GM23338 (cell line): ENCODE results near the gene UBXN10. TPM values are rescaled to one million over a fixed set of nuclear protein-coding genes. Genes with fewer than 3 reads are reported as not detected.
"Not testable (repeated sequence)": the region's sequence is repeated elsewhere in the genome, so short reads cannot be mapped to it uniquely, and the experiment has no call there.

Experiments used
- ATAC-seq: fragments of 200-7000 bp; cut with Tn5 transposase; 3 replicates; pipeline ENCODE4 v1.9.1; 2020
- DNase-seq: peaks from one replicate; pipeline ENCODE4 v3.0.0-alpha.2; 2015; ENCODE audit warnings: low spot score
- H2AFZ ChIP-seq: fragments of 200-600 bp; sonication (generic); 2 replicates; pipeline ENCODE4 v1.8.0; 2016; ENCODE audit warnings: antibody characterized with exemption, mild to moderate bottlenecking, moderate library complexity
- H3F3A ChIP-seq: fragments of 200-600 bp; sonication (generic); replicated peaks from 2 replicates; pipeline ENCODE4 v1.8.0; 2017; ENCODE audit warnings: antibody characterized with exemption, mixed run types, low read depth
- H3K27ac ChIP-seq: fragments of 200-600 bp; sonication (generic); 2 replicates; pipeline ENCODE4 v1.6.1; 2016; ENCODE audit warnings: low read depth
- H3K27me3 ChIP-seq: fragments of 200-600 bp; sonication (generic); 2 replicates; pipeline ENCODE4 v1.8.0; 2016; ENCODE audit warnings: mild to moderate bottlenecking, mixed run types, moderate library complexity; ENCODE audit not compliant: insufficient read depth
- H3K36me3 ChIP-seq: fragments of 200-600 bp; sonication (generic); 2 replicates; pipeline ENCODE4 v1.8.0; 2016; ENCODE audit warnings: mild to moderate bottlenecking; ENCODE audit not compliant: insufficient read depth
- H3K4me1 ChIP-seq: fragments of 200-600 bp; sonication (generic); 2 replicates; pipeline ENCODE4 v1.8.0; 2016; ENCODE audit warnings: mild to moderate bottlenecking, moderate library complexity; ENCODE audit not compliant: insufficient read depth
- H3K4me2 ChIP-seq: fragments of 200-600 bp; sonication (generic); 2 replicates; pipeline ENCODE4 v1.7.1; 2017; ENCODE audit warnings: mixed run types
- H3K4me3 ChIP-seq: fragments of 200-600 bp; sonication (generic); 2 replicates; pipeline ENCODE4 v1.6.1; 2016; ENCODE audit warnings: mixed run types
- H3K79me2 ChIP-seq: fragments of 200-600 bp; sonication (generic); replicated peaks from 2 replicates; pipeline ENCODE4 v1.8.0; 2017; ENCODE audit warnings: mild to moderate bottlenecking; ENCODE audit not compliant: insufficient read depth
- H3K9me2 ChIP-seq: fragments of 200-600 bp; sonication (generic); 2 replicates; pipeline ENCODE4 v1.8.0; 2017; ENCODE audit not compliant: insufficient read depth
- H4K20me1 ChIP-seq: fragments of 200-600 bp; sonication (generic); replicated peaks from 2 replicates; pipeline ENCODE4 v1.8.0; 2017; ENCODE audit warnings: mild to moderate bottlenecking; ENCODE audit not compliant: insufficient read depth
- H3K27ac Mint-ChIP-seq: 2 replicates; pipeline ENCODE4 v1.8.0; 2020; ENCODE audit warnings: inconsistent platforms, mild to moderate bottlenecking, moderate library complexity, mixed read lengths
- H3K27me3 Mint-ChIP-seq: 3 replicates; pipeline ENCODE4 v1.8.0; 2022; ENCODE audit warnings: low read depth, mild to moderate bottlenecking, moderate library complexity, mixed read lengths, inconsistent platforms; ENCODE audit not compliant: insufficient read depth, poor library complexity
- H3K36me3 Mint-ChIP-seq: 3 replicates; pipeline ENCODE4 v1.8.0; 2021; ENCODE audit warnings: low read depth, mild to moderate bottlenecking, inconsistent platforms, moderate library complexity, mixed read lengths
- H3K4me1 Mint-ChIP-seq: 3 replicates; pipeline ENCODE4 v1.8.0; 2020; ENCODE audit warnings: mild to moderate bottlenecking, inconsistent platforms, mixed read lengths
- H3K4me3 Mint-ChIP-seq: 3 replicates; pipeline ENCODE4 v1.8.0; 2021; ENCODE audit warnings: moderate library complexity, mild to moderate bottlenecking, inconsistent platforms, mixed read lengths
- H3K9me3 Mint-ChIP-seq: 3 replicates; pipeline ENCODE4 v1.8.0; 2020; ENCODE audit warnings: moderate library complexity, mild to moderate bottlenecking, inconsistent platforms, mixed read lengths
- ETS1 ChIP-seq: IDR thresholded peaks from 2 replicates; pipeline ENCODE4 v1.6.1; 2016; ENCODE audit warnings: antibody characterized with exemption
- EZH2 ChIP-seq: fragments of 200-600 bp; sonication (generic); IDR thresholded peaks from one replicate; pipeline ENCODE4 v1.8.0; 2017; ENCODE audit warnings: antibody characterized with exemption, mild to moderate bottlenecking, low read depth; ENCODE audit not compliant: unreplicated experiment
- EZH2phosphoT487 ChIP-seq: fragments of 200-600 bp; sonication (generic); IDR thresholded peaks from one replicate; pipeline ENCODE4 v1.8.1; 2018; ENCODE audit warnings: antibody characterized with exemption; ENCODE audit not compliant: unreplicated experiment
- JUNB ChIP-seq: IDR thresholded peaks from one replicate; pipeline ENCODE4 v1.6.1; 2016; ENCODE audit warnings: antibody characterized with exemption; ENCODE audit not compliant: unreplicated experiment
- NANOG ChIP-seq: IDR thresholded peaks from 2 replicates; pipeline ENCODE4 v1.6.1; 2016; ENCODE audit warnings: antibody characterized with exemption, borderline replicate concordance
- POLR2AphosphoS5 ChIP-seq: IDR thresholded peaks from 2 replicates; pipeline ENCODE4 v1.6.1; 2016; ENCODE audit warnings: antibody characterized with exemption, low read depth
- STAT1 ChIP-seq: IDR thresholded peaks from one replicate; pipeline ENCODE4 v1.6.1; 2016; ENCODE audit warnings: antibody characterized with exemption; ENCODE audit not compliant: unreplicated experiment
- ZNF114 ChIP-seq: fragments of 250-450 bp; sonication (Bioruptor Pico); IDR thresholded peaks from 2 replicates; pipeline ENCODE4 v1.5.0; 2020; ENCODE audit warnings: mild to moderate bottlenecking, moderate library complexity
- polyA plus RNA-seq: library from polyadenylated mRNA; unstranded; fragments of >200 nt; fragmentation: Nextera tagmentation; extraction: Ambion mirVana; gene quantifications from 2 replicates; pipeline ENCODE4 v1.2.1, GENCODE V29; 2016
- total RNA-seq: library from RNA; depleted of rRNA; stranded (reverse); fragments of >200 nt; shearing (Covaris generic); gene quantifications from 2 replicates; pipeline ENCODE4 v1.2.3, GENCODE V29; 2014
- TF ChIP-seq, protein P1 (sequence below), 2 experiments: fragments of 200-600 bp in 1 of 2; sonication (generic) in 1 of 2; conservative IDR thresholded peaks; 2 replicates each; pipeline versions ENCODE4 v1.5.1 to v1.6.1; 2016 to 2017; ENCODE audit warnings: antibody characterized with exemption in 2 of 2, low read depth in 2 of 2, mild to moderate bottlenecking in 2 of 2, moderate library complexity in 1 of 2
- TF ChIP-seq, protein P2 (sequence below): IDR thresholded peaks from one replicate; pipeline ENCODE4 v1.6.1; 2018; ENCODE audit warnings: antibody characterized with exemption; ENCODE audit not compliant: unreplicated experiment

UBXN10 gene
- total and polyA plus RNA-seq, 2 experiments from 2014 or later: 0.27 to 0.69 TPM

GRCh38 chr1:20216574-20216973 lies 30.7 kb downstream of the UBXN10 start:
- no peaks in the 10 kb centered on the region for H3K9me2 ChIP-seq
- no peaks in the 10 kb centered on the region for H3K27me3 ChIP-seq
- no peak overlapping the region for H3K4me3 ChIP-seq
- no peak overlapping the region for H3K27ac Mint-ChIP-seq
- DNase-seq (peak; percentile 60), ATAC-seq (peak; percentile 57)
- peaks cover 2% of the 10 kb centered on the region; the same call in 1 of the 3 replicates for H3K36me3 Mint-ChIP-seq
- no peak overlapping the region for H3K4me3 Mint-ChIP-seq
- H4K20me1 ChIP-seq: no peaks in the 10 kb centered on the region
- peaks cover 10% of the 10 kb centered on the region for H3K4me1 Mint-ChIP-seq
- peaks cover 12% of the 10 kb centered on the region for H3K4me1 ChIP-seq
- no peak overlapping the region for H2AFZ ChIP-seq
- H3K27me3 Mint-ChIP-seq: peaks cover 6% of the 10 kb centered on the region
- H3K36me3 ChIP-seq: no peaks in the 10 kb centered on the region
- H3F3A ChIP-seq: no peaks in the 10 kb centered on the region
- H3K79me2 ChIP-seq: no peaks in the 10 kb centered on the region
- H3K9me3 Mint-ChIP-seq: peaks cover 4% of the 10 kb centered on the region; the same call in 2 of the 3 replicates
- no peak for TF ChIP-seq STAT1
- TF ChIP-seq, protein P1, sequence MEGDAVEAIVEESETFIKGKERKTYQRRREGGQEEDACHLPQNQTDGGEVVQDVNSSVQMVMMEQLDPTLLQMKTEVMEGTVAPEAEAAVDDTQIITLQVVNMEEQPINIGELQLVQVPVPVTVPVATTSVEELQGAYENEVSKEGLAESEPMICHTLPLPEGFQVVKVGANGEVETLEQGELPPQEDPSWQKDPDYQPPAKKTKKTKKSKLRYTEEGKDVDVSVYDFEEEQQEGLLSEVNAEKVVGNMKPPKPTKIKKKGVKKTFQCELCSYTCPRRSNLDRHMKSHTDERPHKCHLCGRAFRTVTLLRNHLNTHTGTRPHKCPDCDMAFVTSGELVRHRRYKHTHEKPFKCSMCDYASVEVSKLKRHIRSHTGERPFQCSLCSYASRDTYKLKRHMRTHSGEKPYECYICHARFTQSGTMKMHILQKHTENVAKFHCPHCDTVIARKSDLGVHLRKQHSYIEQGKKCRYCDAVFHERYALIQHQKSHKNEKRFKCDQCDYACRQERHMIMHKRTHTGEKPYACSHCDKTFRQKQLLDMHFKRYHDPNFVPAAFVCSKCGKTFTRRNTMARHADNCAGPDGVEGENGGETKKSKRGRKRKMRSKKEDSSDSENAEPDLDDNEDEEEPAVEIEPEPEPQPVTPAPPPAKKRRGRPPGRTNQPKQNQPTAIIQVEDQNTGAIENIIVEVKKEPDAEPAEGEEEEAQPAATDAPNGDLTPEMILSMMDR (conservative IDR thresholded peaks at IDR 0.05; ENCODE audit: low read depth in 2 of 2): peak; percentile 59 to 68
- TF ChIP-seq, protein P2, sequence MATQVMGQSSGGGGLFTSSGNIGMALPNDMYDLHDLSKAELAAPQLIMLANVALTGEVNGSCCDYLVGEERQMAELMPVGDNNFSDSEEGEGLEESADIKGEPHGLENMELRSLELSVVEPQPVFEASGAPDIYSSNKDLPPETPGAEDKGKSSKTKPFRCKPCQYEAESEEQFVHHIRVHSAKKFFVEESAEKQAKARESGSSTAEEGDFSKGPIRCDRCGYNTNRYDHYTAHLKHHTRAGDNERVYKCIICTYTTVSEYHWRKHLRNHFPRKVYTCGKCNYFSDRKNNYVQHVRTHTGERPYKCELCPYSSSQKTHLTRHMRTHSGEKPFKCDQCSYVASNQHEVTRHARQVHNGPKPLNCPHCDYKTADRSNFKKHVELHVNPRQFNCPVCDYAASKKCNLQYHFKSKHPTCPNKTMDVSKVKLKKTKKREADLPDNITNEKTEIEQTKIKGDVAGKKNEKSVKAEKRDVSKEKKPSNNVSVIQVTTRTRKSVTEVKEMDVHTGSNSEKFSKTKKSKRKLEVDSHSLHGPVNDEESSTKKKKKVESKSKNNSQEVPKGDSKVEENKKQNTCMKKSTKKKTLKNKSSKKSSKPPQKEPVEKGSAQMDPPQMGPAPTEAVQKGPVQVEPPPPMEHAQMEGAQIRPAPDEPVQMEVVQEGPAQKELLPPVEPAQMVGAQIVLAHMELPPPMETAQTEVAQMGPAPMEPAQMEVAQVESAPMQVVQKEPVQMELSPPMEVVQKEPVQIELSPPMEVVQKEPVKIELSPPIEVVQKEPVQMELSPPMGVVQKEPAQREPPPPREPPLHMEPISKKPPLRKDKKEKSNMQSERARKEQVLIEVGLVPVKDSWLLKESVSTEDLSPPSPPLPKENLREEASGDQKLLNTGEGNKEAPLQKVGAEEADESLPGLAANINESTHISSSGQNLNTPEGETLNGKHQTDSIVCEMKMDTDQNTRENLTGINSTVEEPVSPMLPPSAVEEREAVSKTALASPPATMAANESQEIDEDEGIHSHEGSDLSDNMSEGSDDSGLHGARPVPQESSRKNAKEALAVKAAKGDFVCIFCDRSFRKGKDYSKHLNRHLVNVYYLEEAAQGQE: no peak
- H3K27ac ChIP-seq: no peak overlapping the region
- no peak overlapping the region for H3K4me2 ChIP-seq

- H3K36me3 ChIP-seq, H3K27ac Mint-ChIP-seq, H3K9me3 Mint-ChIP-seq, H3K36me3 Mint-ChIP-seq, H3K4me3 Mint-ChIP-seq, H3K4me2 ChIP-seq, H2AFZ ChIP-seq, H3K4me3 ChIP-seq, DNase-seq, H3K4me1 ChIP-seq, H3F3A ChIP-seq, H3K27me3 Mint-ChIP-seq, H3K79me2 ChIP-seq, H3K4me1 Mint-ChIP-seq, ATAC-seq, H3K27me3 ChIP-seq, H4K20me1 ChIP-seq, H3K27ac ChIP-seq, H3K9me2 ChIP-seq: not testable (repeated sequence)
These were observed 33.2 kb downstream of the UBXN10 start for GRCh38 chr1:20219053-20219452.

DNA sequence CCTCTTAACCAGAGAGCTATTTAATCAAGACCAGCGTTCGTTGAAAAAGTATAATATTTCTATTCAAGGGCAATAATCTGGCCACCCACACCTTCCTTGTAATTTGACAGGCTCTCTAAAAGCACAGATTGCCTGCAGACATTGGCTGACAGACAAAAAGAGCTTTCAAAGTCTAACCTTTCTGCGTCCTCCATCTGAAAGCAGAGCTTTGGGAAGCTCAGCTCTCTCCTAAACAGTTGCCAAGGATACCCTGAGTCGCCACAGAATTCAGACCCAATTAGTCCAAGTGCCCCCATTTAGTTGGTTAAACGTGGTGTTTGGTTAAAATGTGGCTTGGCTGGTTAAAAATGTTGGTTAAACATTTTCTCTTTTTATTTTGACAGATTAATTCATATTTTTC lies 34.1 kb downstream of the UBXN10 start:
- Histone ChIP-seq H3K4me1 (peaks cover 7% of the 10 kb centered on the region; the same call in 1 of the 2 replicates), H2AFZ (no peak overlapping the region), H4K20me1 (no peaks in the 10 kb centered on the region), H3K79me2 (no peaks in the 10 kb centered on the region), H3K4me3 (no peak overlapping the region), H3K27me3 (peaks cover 14% of the 10 kb centered on the region; the same call in 1 of the 2 replicates), H3F3A (no peaks in the 10 kb centered on the region), H3K36me3 (no peaks in the 10 kb centered on the region), H3K27ac (no peak overlapping the region), H3K9me2 (no peaks in the 10 kb centered on the region), H3K4me2 (no peak overlapping the region)
- H3K27me3 Mint-ChIP-seq: no peaks in the 10 kb centered on the region
- ATAC-seq (no peak), DNase-seq (no peak)
- peaks cover 14% of the 10 kb centered on the region for H3K4me1 Mint-ChIP-seq
- H3K4me3 Mint-ChIP-seq: no peak overlapping the region
- H3K36me3 Mint-ChIP-seq: peaks cover 2% of the 10 kb centered on the region; the same call in 1 of the 3 replicates
- H3K9me3 Mint-ChIP-seq: peaks cover 4% of the 10 kb centered on the region; the same call in 2 of the 3 replicates
- no peak overlapping the region for H3K27ac Mint-ChIP-seq
- TF ChIP-seq EZH2phosphoT487 (no peak), ZNF114 (CRISPR knock-in tag) (no peak), ETS1 (no peak), POLR2AphosphoS5 (no peak), NANOG (no peak), EZH2 (no peak), JUNB (no peak)
